Nephron (organoid): ENCODE data around the gene PPIB.

ENCODE experiments used
- H3K27ac Mint-ChIP-seq, 3 experiments: 2 replicates each; pipeline ENCODE4 v1.8.0; 2020; ENCODE audit warnings: mixed read lengths in 3 of 3, mild to moderate bottlenecking in 2 of 3, moderate library complexity in 1 of 3
- H3K27me3 Mint-ChIP-seq: 2 replicates; pipeline ENCODE4 v1.8.0; 2021; ENCODE audit warnings: low read depth, mild to moderate bottlenecking, moderate library complexity, mixed read lengths
- H3K36me3 Mint-ChIP-seq: 2 replicates; pipeline ENCODE4 v1.8.0; 2020; ENCODE audit warnings: low read depth, mixed read lengths
- H3K4me1 Mint-ChIP-seq: 2 replicates; pipeline ENCODE4 v1.8.0; 2020; ENCODE audit warnings: mixed read lengths
- H3K4me3 Mint-ChIP-seq, 3 experiments: 2 replicates each; pipeline ENCODE4 v1.8.0; 2020; ENCODE audit warnings: mild to moderate bottlenecking in 3 of 3, mixed read lengths in 3 of 3, moderate library complexity in 2 of 3
- H3K9me3 Mint-ChIP-seq: 2 replicates; pipeline ENCODE4 v1.8.0; 2020; ENCODE audit warnings: mixed read lengths
- TF ChIP-seq, protein P1 (sequence below), 3 experiments: fragments of 200-600 bp; sonication (generic); IDR thresholded peaks; one replicate each; pipeline ENCODE4 v1.5.0; 2021; ENCODE audit warnings: antibody characterized with exemption in 3 of 3; ENCODE audit not compliant: unreplicated experiment in 3 of 3

Gene PPIB

DNA sequence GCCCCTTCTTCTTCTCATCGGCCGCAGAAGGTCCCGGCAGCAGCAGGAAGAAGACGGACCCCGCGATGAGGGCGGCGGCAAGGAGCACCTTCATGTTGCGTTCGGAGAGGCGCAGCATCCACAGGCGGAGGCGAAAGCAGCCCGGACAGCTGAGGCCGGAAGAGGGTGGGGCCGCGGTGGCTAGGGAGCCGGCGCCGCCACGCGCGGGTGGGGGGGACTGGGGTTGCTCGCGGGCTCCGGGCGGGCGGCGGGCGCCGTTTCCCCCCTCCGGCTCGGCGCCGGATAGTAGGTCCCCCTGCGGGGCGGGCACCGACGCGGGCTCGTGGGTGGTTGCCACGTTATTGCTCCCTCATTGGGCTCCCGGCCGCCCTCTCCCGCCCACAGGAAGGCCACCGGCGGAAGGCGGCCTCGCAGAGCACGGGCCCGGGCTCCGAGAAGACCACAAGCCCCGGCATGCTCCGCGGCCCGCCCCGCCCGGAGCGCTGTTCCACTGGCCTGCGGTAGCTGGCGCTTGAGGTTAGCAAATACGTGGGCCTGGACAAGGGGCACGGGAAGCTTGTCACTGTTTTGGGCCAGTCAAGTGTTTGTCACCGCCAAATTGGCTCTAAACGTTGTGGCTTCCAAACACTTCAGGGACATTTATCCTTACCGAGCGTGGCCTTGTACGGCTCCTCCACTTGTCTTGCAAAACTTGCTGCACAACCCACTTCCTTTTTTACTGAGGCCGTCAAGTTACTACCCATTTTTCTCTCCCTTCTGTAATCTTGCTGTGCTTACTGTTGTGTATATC, at the start of gene PPIB:
TSS of gene PPIB (minus strand) at position 154 of the 790 bp plus-strand sequence. CDS start at position 118, 36 bp downstream.
- TF ChIP-seq, protein P1, sequence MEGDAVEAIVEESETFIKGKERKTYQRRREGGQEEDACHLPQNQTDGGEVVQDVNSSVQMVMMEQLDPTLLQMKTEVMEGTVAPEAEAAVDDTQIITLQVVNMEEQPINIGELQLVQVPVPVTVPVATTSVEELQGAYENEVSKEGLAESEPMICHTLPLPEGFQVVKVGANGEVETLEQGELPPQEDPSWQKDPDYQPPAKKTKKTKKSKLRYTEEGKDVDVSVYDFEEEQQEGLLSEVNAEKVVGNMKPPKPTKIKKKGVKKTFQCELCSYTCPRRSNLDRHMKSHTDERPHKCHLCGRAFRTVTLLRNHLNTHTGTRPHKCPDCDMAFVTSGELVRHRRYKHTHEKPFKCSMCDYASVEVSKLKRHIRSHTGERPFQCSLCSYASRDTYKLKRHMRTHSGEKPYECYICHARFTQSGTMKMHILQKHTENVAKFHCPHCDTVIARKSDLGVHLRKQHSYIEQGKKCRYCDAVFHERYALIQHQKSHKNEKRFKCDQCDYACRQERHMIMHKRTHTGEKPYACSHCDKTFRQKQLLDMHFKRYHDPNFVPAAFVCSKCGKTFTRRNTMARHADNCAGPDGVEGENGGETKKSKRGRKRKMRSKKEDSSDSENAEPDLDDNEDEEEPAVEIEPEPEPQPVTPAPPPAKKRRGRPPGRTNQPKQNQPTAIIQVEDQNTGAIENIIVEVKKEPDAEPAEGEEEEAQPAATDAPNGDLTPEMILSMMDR (IDR thresholded peaks at IDR 0.05; ENCODE audit: unreplicated experiment in 3 of 3): peak; percentile 30 to 48 (median 46)
- Mint-ChIP-seq H3K27me3 (no peaks in the 10 kb centered on the region), H3K4me1 (peaks cover 46% of the 10 kb centered on the region), H3K4me3 (peak within 1 kb of the TSS; percentile 80 to 95 (median 88)), H3K9me3 (no peaks in the 10 kb centered on the region), H3K27ac (peak within 1 kb of the TSS; percentile 86 to 95 (median 93)), H3K36me3 (peaks cover 25% of the 10 kb centered on the region)

DNA sequence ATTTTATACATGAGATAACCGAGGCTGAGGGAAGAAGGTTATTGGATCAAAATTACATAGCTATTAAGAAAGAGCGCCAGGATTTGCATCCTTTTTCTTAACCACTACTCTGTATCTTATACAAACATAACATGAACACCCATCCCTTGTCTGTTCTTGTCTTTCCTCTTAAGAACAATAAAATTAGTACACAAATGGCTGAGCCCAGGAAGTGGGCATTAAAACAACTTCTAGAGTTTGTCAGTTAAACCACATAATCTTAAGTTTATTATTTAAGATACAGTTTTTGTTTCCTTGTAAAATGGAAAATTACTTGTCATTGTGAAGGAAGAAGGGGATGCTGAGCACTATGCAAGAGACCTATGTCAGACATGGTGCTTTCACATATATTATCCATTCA, 48.9 kb upstream of the PPIB start:
- H3K4me3 Mint-ChIP-seq: no peak overlapping the region
- H3K36me3 Mint-ChIP-seq: peaks cover 19% of the 10 kb centered on the region
- no peaks in the 10 kb centered on the region for H3K27me3 Mint-ChIP-seq
- H3K27ac Mint-ChIP-seq: no peak overlapping the region
- no peaks in the 10 kb centered on the region for H3K9me3 Mint-ChIP-seq
- TF ChIP-seq, protein P1 (IDR thresholded peaks at IDR 0.05; ENCODE audit: unreplicated experiment in 3 of 3): no peak
- H3K4me1 Mint-ChIP-seq: peaks cover 11% of the 10 kb centered on the region

DNA sequence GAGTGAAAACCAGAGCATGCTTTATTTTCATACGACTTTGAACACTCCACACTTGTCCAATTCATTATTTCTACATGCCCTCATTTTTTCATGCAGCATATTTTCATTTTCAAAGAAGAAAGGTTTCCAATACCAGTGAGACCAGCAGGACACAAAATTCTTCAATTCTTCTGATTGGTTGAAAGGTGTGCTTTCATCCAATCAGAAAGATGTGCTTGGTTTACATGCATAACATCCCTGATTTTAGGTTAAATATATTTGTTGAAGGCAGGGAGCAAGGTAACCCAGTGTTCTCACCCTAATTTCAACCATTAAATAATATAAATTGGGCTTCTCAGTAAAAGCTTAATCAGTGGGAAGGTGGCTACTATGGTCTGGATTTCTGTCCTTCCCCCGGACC, 47.5 kb upstream of the PPIB start:
- Mint-ChIP-seq H3K27ac (no peak overlapping the region), H3K9me3 (no peaks in the 10 kb centered on the region), H3K4me1 (peaks cover 12% of the 10 kb centered on the region), H3K4me3 (no peak overlapping the region), H3K36me3 (peaks cover 13% of the 10 kb centered on the region), H3K27me3 (no peaks in the 10 kb centered on the region)
- TF ChIP-seq, protein P1 (IDR thresholded peaks at IDR 0.05; ENCODE audit: unreplicated experiment in 3 of 3): no peak

DNA sequence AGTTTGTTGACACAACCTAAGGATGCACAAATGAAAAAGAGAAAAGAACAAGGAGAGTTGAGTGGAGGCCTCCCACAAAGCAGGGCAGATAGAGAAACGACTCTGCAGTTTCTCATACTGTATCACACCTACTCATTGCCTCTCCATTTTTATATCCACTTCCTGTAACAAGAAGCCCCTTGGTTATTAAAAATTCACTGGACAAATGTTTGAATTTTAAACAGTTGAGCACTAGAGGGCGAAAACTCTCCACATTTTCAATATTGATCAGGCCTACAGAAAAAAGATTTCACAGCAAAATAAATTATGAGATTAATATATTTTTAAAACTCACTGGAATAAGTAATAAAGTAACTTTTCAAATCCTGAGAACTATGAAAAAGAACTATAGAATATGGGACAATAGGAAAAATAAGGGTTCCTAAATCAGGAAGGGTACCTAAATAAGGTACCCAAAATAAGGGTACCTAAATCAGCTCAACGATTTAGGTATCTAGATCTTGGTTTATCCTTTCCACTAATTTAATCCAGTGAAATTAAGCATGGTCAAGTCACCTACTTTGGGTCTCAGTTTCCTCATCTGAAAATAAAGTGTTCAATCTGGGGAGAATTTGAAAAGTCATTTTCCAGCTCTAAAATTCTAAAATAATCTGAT, 47.0 kb upstream of the PPIB start:
- H3K36me3 Mint-ChIP-seq: peaks cover 13% of the 10 kb centered on the region
- peak overlapping the region; percentile 30 to 63 (median 31) for H3K27ac Mint-ChIP-seq

GRCh38 chr15:64205202-64205601, 42.4 kb upstream of the PPIB start:
- H3K27me3 Mint-ChIP-seq: no peaks in the 10 kb centered on the region
- peaks cover 25% of the 10 kb centered on the region for H3K36me3 Mint-ChIP-seq
- H3K27ac Mint-ChIP-seq: no peak overlapping the region
- TF ChIP-seq, protein P1 (IDR thresholded peaks at IDR 0.05; ENCODE audit: unreplicated experiment in 3 of 3): no peak
- H3K4me1 Mint-ChIP-seq: peaks cover 12% of the 10 kb centered on the region
- no peaks in the 10 kb centered on the region for H3K9me3 Mint-ChIP-seq
- H3K4me3 Mint-ChIP-seq: no peak overlapping the region

More for the DNA sequence above, 47.0 kb upstream of the PPIB start:
- H3K4me3 Mint-ChIP-seq: no peak overlapping the region
- H3K27me3 Mint-ChIP-seq: no peaks in the 10 kb centered on the region
- no peaks in the 10 kb centered on the region for H3K9me3 Mint-ChIP-seq
- TF ChIP-seq, protein P1 (IDR thresholded peaks at IDR 0.05; ENCODE audit: unreplicated experiment in 3 of 3): peak; percentile 39 to 54 (median 50)
- H3K4me1 Mint-ChIP-seq: peaks cover 12% of the 10 kb centered on the region
